ENCODE data around the gene TIGD4. TPM values are rescaled to one million over a fixed set of nuclear protein-coding genes. Genes with fewer than 3 reads are reported as not detected.

The TIGD4 gene
- total and polyA plus RNA-seq, 2 of the 8 experiments (the other 6 are each of a cell fraction or from before 2014, with no cell fraction given) = 0.42 to 2.3 TPM

GRCh38 chr4:152738827-152739226, 40.7 kb downstream of the TIGD4 start:
- Histone ChIP-seq H2BK12ac (ENCODE audit: low read depth, low read length) (no peak overlapping the region), H4K5ac (ENCODE audit: insufficient read length, low read depth, low read length) (no peak overlapping the region), H3K4me1 (replicated peaks in 1 of 4; ENCODE audit: control insufficient read depth in 3 of 4, insufficient read depth in 4 of 4, low read length in 3 of 4) (peaks cover 0 to 4% (median 2%) of the 10 kb centered on the region in 4 experiments; a peak in 3 of 7 replicates), H3K18ac (ENCODE audit: extremely low read depth, low read length) (no peak overlapping the region), H4K91ac (replicated peaks; ENCODE audit: insufficient read length, low read length) (no peak overlapping the region), H3K27me3 (replicated peaks in 1 of 4; ENCODE audit: control insufficient read depth in 3 of 4, extremely low read depth in 1 of 4, insufficient read depth in 3 of 4, low read length in 3 of 4) (no peaks in the 10 kb centered on the region), H3K56ac (replicated peaks; ENCODE audit: insufficient read length, low read depth, low read length) (no peak overlapping the region), H2AFZ (ENCODE audit: low read length) (peak overlapping the region; percentile 53; the same call in 1 of the 2 replicates), H3K23me2 (ENCODE audit: low read depth, low read length) (no peaks in the 10 kb centered on the region; the same call in 1 of the 2 replicates), H4K8ac (ENCODE audit: extremely low read depth, insufficient read depth, low read length) (no peak overlapping the region), H3K79me2 (ENCODE audit: control insufficient read depth in 1 of 2, insufficient read depth in 2 of 2, low read length in 2 of 2) (no peaks in the 10 kb centered on the region), H2BK15ac (ENCODE audit: low read length) (no peak overlapping the region), H2BK5ac (ENCODE audit: low read depth, low read length) (no peak overlapping the region; the same call in 1 of the 2 replicates), H3K23ac (ENCODE audit: insufficient read length) (no peak overlapping the region), H3K4ac (replicated peaks; ENCODE audit: insufficient read length, low read depth, low read length) (no peak overlapping the region), H3K4me2 (ENCODE audit: insufficient read depth in 1 of 2, low read depth in 2 of 2, low read length in 2 of 2) (no peak overlapping the region), H2BK20ac (ENCODE audit: low read length) (no peak overlapping the region), H4K20me1 (replicated peaks in 1 of 2; ENCODE audit: control insufficient read depth in 1 of 2, insufficient read depth in 2 of 2, low read length in 2 of 2) (no peaks in the 10 kb centered on the region), H2BK120ac (replicated peaks; ENCODE audit: low read depth, low read length) (no peak overlapping the region), H3K9me3 (ENCODE audit: insufficient read depth in 2 of 2, low read depth in 1 of 2, low read length in 1 of 2) (no peaks in the 10 kb centered on the region), H3K27ac (ENCODE audit: low read depth, low read length) (no peak overlapping the region), H3K9ac (replicated peaks in 1 of 4; ENCODE audit: extremely low read depth in 1 of 4, low read depth in 3 of 4, low read length in 3 of 4) (no peak overlapping the region), H3K14ac (ENCODE audit: insufficient read length) (no peak overlapping the region), H3K4me3 (ENCODE audit: extremely low read depth in 1 of 4, insufficient read depth in 2 of 4, low read depth in 3 of 4, low read length in 4 of 4) (0 out of 8 replicates have a peak overlapping the region, but pooled peaks of 1 of the 4 experiments have one; percentile 7), H2AK5ac (ENCODE audit: low read depth, low read length) (no peak overlapping the region), H3K79me1 (ENCODE audit: low read depth, low read length) (no peaks in the 10 kb centered on the region), H3K36me3 (ENCODE audit: control insufficient read depth in 2 of 4, insufficient read depth in 4 of 4, low read length in 3 of 4) (no peaks in the 10 kb centered on the region)
- no peak for DNase-seq (ENCODE audit: low read depth in 1 of 2, low spot score in 2 of 2)
- TF ChIP-seq EP300 (IDR thresholded peaks at IDR 0.05; ENCODE audit: borderline replicate concordance in 1 of 2, low read depth in 2 of 2, low read length in 2 of 2) = no peak
- TF ChIP-seq SIX5 (IDR thresholded peaks at IDR 0.05; ENCODE audit: low read depth, low read length) = no peak
- TF ChIP-seq CBX8 (IDR thresholded peaks at IDR 0.05; ENCODE audit: borderline replicate concordance, low read depth, low read length) = no peak
- TF ChIP-seq TCF12 (IDR thresholded peaks at IDR 0.05; ENCODE audit: low read depth, low read length) = no peak
- TF ChIP-seq BCL11A (IDR thresholded peaks at IDR 0.05; ENCODE audit: low read depth in 2 of 2, low read length in 2 of 2) = no peak
- TF ChIP-seq JUND (IDR thresholded peaks at IDR 0.05; ENCODE audit: low read length) = no peak
- no peak for TF ChIP-seq YY1 (IDR thresholded peaks at IDR 0.05; ENCODE audit: low read depth, low read length)
- TF ChIP-seq RBBP5 (IDR thresholded peaks at IDR 0.05; ENCODE audit: borderline replicate concordance, low read depth, low read length) = no peak
- no peak for TF ChIP-seq CHD1 (IDR thresholded peaks at IDR 0.05; ENCODE audit: low read depth, low read length)
- TF ChIP-seq HDAC2 (IDR thresholded peaks at IDR 0.05; ENCODE audit: borderline replicate concordance in 1 of 2, low read depth in 2 of 2, low read length in 2 of 2) = no peak
- no peak for TF ChIP-seq SP4 (IDR thresholded peaks at IDR 0.05; ENCODE audit: low read length)
- FAIRE-seq = no peak
- CTCF ChIA-PET (ENCODE audit: partially characterized antibody) = interaction anchor here (0.6 to 1.5 kb wide), 5 partner anchors 33 to 606 kb away, joined by 3 to 4 read pairs (median 3); partner anchors contain the start of gene MND1
- 58% methylated on average over 3 of the region's 3 CpGs; no CpG with 5 or more reads in 1 of the 2 experiments for WGBS, 2 experiments (ENCODE audit: extremely low coverage in 1 of 2, insufficient coverage in 1 of 2, insufficient read length in 1 of 2, insufficient replicate concordance in 2 of 2, low coverage in 1 of 2, low lambda C conversion rate in 2 of 2, missing lambda C conversion rate in 1 of 2)
- POLR2A ChIA-PET (ENCODE audit: partially characterized antibody) = no interaction called here
